Loucy (cell line): ENCODE data around the gene BTK.

ENCODE experiments used
- H2AFZ ChIP-seq: fragments of 200-600 bp; sonication (generic); 2 replicates; pipeline ENCODE4 v1.6.0; 2016; ENCODE audit warnings: antibody characterized with exemption, mild to moderate bottlenecking, low read length, moderate library complexity
- H3F3A ChIP-seq: fragments of 200-600 bp; 2 replicates; pipeline ENCODE4 v1.6.0; 2016; ENCODE audit warnings: antibody characterized with exemption, low read depth, mild to moderate bottlenecking
- H3K27me3 ChIP-seq: fragments of 200-600 bp; sonication (generic); 2 replicates; pipeline ENCODE4 v1.6.1; 2014; ENCODE audit warnings: low read length, mild to moderate bottlenecking; ENCODE audit not compliant: insufficient read depth, poor library complexity, severe bottlenecking
- H3K36me3 ChIP-seq: fragments of 200-600 bp; sonication (generic); 2 replicates; pipeline ENCODE4 v1.6.1; 2016; ENCODE audit warnings: low read length; ENCODE audit not compliant: insufficient read depth
- H3K4me1 ChIP-seq: fragments of 200-600 bp; sonication (generic); 2 replicates; pipeline ENCODE4 v1.5.1; 2014; ENCODE audit warnings: low read length, mild to moderate bottlenecking; ENCODE audit not compliant: insufficient read depth, poor library complexity, severe bottlenecking
- H3K4me2 ChIP-seq: fragments of 200-600 bp; sonication (generic); 2 replicates; pipeline ENCODE4 v1.6.0; 2014; ENCODE audit warnings: antibody characterized with exemption, low read length, low read depth, mild to moderate bottlenecking; ENCODE audit not compliant: poor library complexity, severe bottlenecking
- H3K4me3 ChIP-seq: fragments of 200-600 bp; sonication (generic); 2 replicates; pipeline ENCODE4 v1.5.1; 2014; ENCODE audit warnings: low read length, mild to moderate bottlenecking, mixed read lengths; ENCODE audit not compliant: poor library complexity, severe bottlenecking
- H3K79me2 ChIP-seq: fragments of 200-600 bp; sonication (generic); 2 replicates; pipeline ENCODE4 v1.6.1; 2014; ENCODE audit warnings: low read length; ENCODE audit not compliant: insufficient read depth
- H3K9ac ChIP-seq: fragments of 200-600 bp; sonication (generic); 2 replicates; pipeline ENCODE4 v1.6.0; 2014; ENCODE audit warnings: mild to moderate bottlenecking, low read depth, low read length, moderate library complexity; ENCODE audit not compliant: poor library complexity, severe bottlenecking
- H3K9me2 ChIP-seq: fragments of 200-600 bp; sonication (generic); replicated peaks from 2 replicates; pipeline ENCODE4 v1.6.1; 2016; ENCODE audit warnings: low read depth, low read length, mixed read lengths
- H3K9me3 ChIP-seq: fragments of 200-600 bp; sonication (generic); 2 replicates; pipeline ENCODE4 v1.6.1; 2014; ENCODE audit warnings: mild to moderate bottlenecking, antibody characterized with exemption, low read length, low read depth; ENCODE audit not compliant: insufficient read depth
- H4K20me1 ChIP-seq: fragments of 200-600 bp; sonication (generic); 2 replicates; pipeline ENCODE4 v1.6.0; 2014; ENCODE audit warnings: antibody characterized with exemption, low read length, mild to moderate bottlenecking; ENCODE audit not compliant: insufficient read depth, poor library complexity, severe bottlenecking
- CTCF ChIP-seq: fragments of 200-600 bp; sonication (generic); conservative IDR thresholded peaks from 2 replicates; pipeline ENCODE4 v1.5.1; 2014; ENCODE audit warnings: mild to moderate bottlenecking, antibody characterized with exemption, low read length
- EZH2phosphoT487 ChIP-seq: fragments of 200-600 bp; IDR thresholded peaks from 2 replicates; pipeline ENCODE4 v1.6.1; 2018; ENCODE audit warnings: antibody characterized with exemption, mild to moderate bottlenecking, moderate library complexity, borderline replicate concordance

Gene BTK

GRCh38 chrX:101399825-101400224 lies 13.8 kb upstream of the BTK start:
- no peaks in the 10 kb centered on the region for H3K4me1 ChIP-seq
- H3F3A ChIP-seq: no peaks in the 10 kb centered on the region
- no peak overlapping the region for H3K4me3 ChIP-seq
- H2AFZ ChIP-seq: no peak overlapping the region
- no peak for TF ChIP-seq CTCF
- TF ChIP-seq EZH2phosphoT487: no peak
- H4K20me1 ChIP-seq: peaks cover 4% of the 10 kb centered on the region
- no peaks in the 10 kb centered on the region for H3K9me3 ChIP-seq
- peaks cover 14% of the 10 kb centered on the region; the same call in 1 of the 2 replicates for H3K36me3 ChIP-seq
- no peak overlapping the region for H3K9ac ChIP-seq
- H3K4me2 ChIP-seq: no peak overlapping the region
- H3K9me2 ChIP-seq: no peaks in the 10 kb centered on the region
- 0 out of 2 replicates have a peak, but pooled peaks cover 3% of the 10 kb centered on the region for H3K79me2 ChIP-seq
- H3K27me3 ChIP-seq: no peaks in the 10 kb centered on the region

DNA sequence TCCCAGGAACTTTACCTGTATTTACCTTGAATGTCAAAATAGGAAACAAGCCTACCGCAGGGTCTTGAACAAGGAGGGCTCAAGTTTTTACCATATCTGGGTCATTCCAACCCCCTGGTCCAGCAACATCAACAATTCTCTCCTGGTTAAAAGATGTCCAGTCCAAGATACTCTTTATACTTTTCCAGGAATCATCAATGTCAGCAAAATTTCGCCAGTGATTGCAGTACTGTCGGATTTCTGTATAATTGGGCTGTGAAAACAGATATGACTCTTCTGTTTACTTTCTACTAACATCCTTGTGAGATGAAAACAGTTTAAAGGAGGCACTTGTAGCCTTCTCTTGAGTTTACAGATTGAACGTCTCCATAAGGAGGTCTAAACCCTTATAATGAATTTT lies 12.7 kb upstream of the BTK start:
- H3K27me3 ChIP-seq: no peaks in the 10 kb centered on the region
- peaks cover 14% of the 10 kb centered on the region; the same call in 1 of the 2 replicates for H3K36me3 ChIP-seq
- H3K4me2 ChIP-seq: no peak overlapping the region
- H3K4me1 ChIP-seq: no peaks in the 10 kb centered on the region
- H3K9ac ChIP-seq: no peak overlapping the region
- no peak overlapping the region for H3K4me3 ChIP-seq
- TF ChIP-seq EZH2phosphoT487 (no peak), CTCF (no peak)
- no peaks in the 10 kb centered on the region for H3K9me2 ChIP-seq
- H4K20me1 ChIP-seq: peaks cover 7% of the 10 kb centered on the region
- no peaks in the 10 kb centered on the region for H3K9me3 ChIP-seq
- no peak overlapping the region for H2AFZ ChIP-seq
- no peaks in the 10 kb centered on the region for H3F3A ChIP-seq
- peaks cover 8% of the 10 kb centered on the region for H3K79me2 ChIP-seq

GRCh38 chrX:101397779-101398178 lies 11.8 kb upstream of the BTK start:
- H3K9me2 ChIP-seq: no peaks in the 10 kb centered on the region
- H3K36me3 ChIP-seq: peaks cover 19% of the 10 kb centered on the region; the same call in 1 of the 2 replicates
- H3K9me3 ChIP-seq: no peaks in the 10 kb centered on the region
- TF ChIP-seq CTCF (no peak), EZH2phosphoT487 (no peak)
- H3K27me3 ChIP-seq: no peaks in the 10 kb centered on the region
- H3K9ac ChIP-seq: no peak overlapping the region
- H2AFZ ChIP-seq: no peak overlapping the region
- no peaks in the 10 kb centered on the region for H3F3A ChIP-seq
- H3K4me3 ChIP-seq: no peak overlapping the region
- H4K20me1 ChIP-seq: peaks cover 15% of the 10 kb centered on the region
- peaks cover 17% of the 10 kb centered on the region for H3K79me2 ChIP-seq
- H3K4me1 ChIP-seq: no peaks in the 10 kb centered on the region
- no peak overlapping the region for H3K4me2 ChIP-seq
